ENCODE measurements around the gene SGSM2. TPM values are rescaled to one million over a fixed set of nuclear protein-coding genes. Genes with fewer than 3 reads are reported as not detected.
A peak's percentile ranks its signal among the peaks of the same experiment; 100 is the strongest.

SGSM2 gene
- total RNA-seq, 2 experiments from 2014 or later, result 46.4 to 57.0 TPM

DNA sequence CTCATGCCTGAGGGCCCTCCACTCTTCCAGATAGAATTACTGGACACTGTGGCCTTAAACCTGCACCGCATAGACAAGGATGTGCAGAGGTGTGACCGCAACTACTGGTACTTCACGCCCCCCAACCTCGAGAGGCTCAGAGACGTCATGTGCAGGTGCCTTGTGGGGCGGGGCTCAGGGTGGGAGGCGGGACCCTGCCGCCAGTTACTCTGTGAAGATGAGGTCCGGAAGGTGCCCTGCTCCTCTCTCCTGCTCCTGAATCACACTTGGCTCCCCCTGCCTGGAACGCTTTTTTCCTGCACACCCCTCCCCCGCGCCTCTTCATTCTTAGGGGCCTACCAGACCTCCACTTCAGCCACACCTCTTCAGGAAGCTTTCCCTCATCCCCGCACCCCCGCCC, 38.8 kb downstream of the SGSM2 start:
- no peak for DNase-seq
- Mint-ChIP-seq H3K4me3 (no peak overlapping the region), H3K9me3 (ENCODE audit: low read depth) (no peaks in the 10 kb centered on the region), H3K4me1 (no peaks in the 10 kb centered on the region), H3K36me3 (no peaks in the 10 kb centered on the region), H3K27ac (no peak overlapping the region), H3K27me3 (no peaks in the 10 kb centered on the region)
- CTCF ChIA-PET, result no interaction called here
- no peak for ATAC-seq

DNA sequence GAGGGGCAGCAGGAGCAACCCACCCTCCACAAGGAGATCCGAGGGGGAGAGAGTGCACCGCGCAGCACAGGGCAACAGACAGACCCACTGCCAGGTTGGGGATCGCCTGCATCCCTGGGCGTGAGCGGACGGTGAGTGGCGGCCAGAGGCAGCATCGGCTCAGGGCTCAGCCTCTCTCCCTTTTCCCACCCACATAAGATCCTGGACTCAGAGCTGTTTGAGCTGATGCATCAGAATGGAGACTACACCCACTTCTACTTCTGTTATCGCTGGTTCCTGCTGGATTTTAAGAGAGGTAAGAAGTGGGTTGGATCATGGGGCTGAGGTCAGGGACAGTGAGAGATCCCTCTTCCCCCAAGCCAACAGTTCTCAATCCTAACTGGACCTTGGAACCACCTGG, 40.4 kb downstream of the SGSM2 start:
- H3K4me1 Mint-ChIP-seq, result peaks cover under 1% of the 10 kb centered on the region
- H3K9me3 Mint-ChIP-seq (ENCODE audit: low read depth), result no peaks in the 10 kb centered on the region
- CTCF ChIA-PET, result interaction anchor here (9.5 kb wide), 1 partner anchor 40 kb away, joined by 323 read pairs; no protein-coding TSS in a partner anchor
- DNase-seq (no peak), ATAC-seq (no peak)
- H3K27me3 Mint-ChIP-seq, result no peaks in the 10 kb centered on the region
- H3K36me3 Mint-ChIP-seq, result no peaks in the 10 kb centered on the region
- no peak overlapping the region for H3K4me3 Mint-ChIP-seq
- H3K27ac Mint-ChIP-seq, result no peak overlapping the region

DNA sequence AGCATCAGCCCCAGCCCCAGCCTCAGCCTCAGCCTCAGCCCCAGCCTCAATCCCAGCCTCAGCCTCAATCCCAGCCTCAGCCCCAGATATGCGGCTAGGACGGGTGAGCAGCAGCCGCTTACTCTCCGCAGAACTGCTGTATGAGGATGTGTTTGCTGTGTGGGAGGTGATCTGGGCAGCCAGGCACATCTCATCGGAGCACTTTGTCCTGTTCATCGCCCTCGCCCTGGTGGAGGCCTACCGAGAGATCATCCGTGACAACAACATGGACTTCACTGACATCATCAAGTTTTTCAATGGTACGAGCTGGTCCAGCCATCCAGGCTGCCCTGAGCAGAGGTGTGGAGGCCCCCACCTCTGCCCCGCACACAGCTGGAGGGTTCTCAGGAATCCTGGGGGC, 41.6 kb downstream of the SGSM2 start:
- DNase-seq (no peak), ATAC-seq (no peak)
- H3K27me3 Mint-ChIP-seq, result no peaks in the 10 kb centered on the region
- no peak overlapping the region for H3K27ac Mint-ChIP-seq
- CTCF ChIA-PET, result interaction anchor here (9.5 kb wide), 1 partner anchor 38 kb away, joined by 323 read pairs; no protein-coding TSS in a partner anchor
- no peaks in the 10 kb centered on the region for H3K36me3 Mint-ChIP-seq
- H3K4me1 Mint-ChIP-seq, result peaks cover 4% of the 10 kb centered on the region
- H3K9me3 Mint-ChIP-seq (ENCODE audit: low read depth), result no peaks in the 10 kb centered on the region
- H3K4me3 Mint-ChIP-seq, result no peak overlapping the region

DNA sequence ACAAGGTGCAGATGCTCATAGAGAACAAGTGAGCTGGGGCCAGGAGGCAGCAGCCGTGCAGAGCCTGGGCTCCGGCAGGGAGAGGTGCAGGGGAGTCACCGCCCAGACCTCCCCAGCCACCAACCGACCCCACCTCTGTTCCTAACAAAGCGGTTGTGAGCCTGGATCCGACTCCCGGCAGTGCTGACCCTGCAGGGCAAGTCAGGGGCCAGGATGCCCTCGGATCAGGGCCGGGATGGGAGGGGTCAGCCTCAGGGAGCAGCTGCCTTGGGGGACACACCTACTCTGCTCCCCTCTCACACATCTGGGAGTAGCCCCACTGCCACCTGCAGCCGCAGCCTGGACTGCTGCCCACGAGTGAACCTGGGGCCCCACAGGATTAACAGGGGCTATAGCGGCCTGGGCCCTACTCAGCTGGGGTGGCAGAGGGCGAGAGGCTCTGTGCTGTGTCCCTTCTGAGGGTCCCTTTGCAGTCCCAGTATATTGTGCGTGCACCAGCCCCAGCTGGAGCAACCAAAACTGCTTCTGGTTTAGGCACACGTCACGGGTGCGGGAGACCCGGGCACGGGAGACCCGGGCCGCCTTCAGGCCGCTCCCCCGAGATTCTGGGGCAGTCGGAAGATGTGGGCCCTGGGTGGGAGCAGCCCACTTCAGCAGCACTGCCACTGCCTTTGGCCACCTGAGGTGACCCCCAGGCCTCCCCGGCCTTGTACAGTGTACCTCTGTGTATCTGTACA, 42.4 kb downstream of the SGSM2 start:
- no peak for DNase-seq
- Mint-ChIP-seq H3K4me1 (peaks cover 4% of the 10 kb centered on the region), H3K36me3 (no peaks in the 10 kb centered on the region), H3K27ac (no peak overlapping the region), H3K27me3 (no peaks in the 10 kb centered on the region), H3K4me3 (no peak overlapping the region), H3K9me3 (ENCODE audit: low read depth) (no peaks in the 10 kb centered on the region)
- CTCF ChIA-PET, result interaction anchor here (4.3 to 9.5 kb wide), 3 partner anchors 23 to 38 kb away, joined by 48 to 323 read pairs (median 94); partner anchors contain the start of gene MNT
- ATAC-seq, result no peak

DNA sequence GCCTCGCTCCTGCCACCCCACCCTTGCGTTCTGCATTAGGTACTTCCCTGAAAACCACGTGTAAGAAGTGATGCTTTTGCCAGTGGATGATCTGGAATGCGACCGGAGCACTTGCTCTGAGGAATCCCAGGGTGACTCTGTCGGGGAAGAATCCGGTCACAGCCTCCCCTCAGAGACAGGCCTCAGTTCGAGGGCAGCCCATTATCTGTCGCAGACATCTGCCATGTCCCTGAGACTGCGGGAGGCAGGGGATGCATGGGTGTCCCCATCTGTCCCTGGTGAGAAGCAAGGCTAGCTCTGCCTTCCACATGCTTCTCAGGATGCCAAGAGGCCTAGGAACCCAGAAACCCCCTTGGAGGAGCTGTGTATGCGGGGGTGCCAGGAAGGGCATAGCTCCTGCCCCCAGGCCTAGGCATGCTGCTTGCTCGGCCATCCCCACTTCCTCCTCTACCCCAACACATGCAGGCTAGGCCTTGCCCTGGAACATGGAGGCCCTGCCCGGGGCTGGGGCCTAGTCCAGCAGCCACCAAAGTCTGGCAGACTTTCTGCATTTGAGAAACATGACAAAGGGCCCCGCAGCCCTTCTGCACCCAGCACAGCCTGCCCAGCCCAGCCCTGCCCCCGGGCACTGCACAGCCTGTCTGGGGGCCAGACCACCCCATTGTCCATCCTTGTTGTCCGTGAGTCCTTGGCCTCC, 43.1 kb downstream of the SGSM2 start:
- Mint-ChIP-seq H3K4me3 (no peak overlapping the region), H3K27ac (no peak overlapping the region), H3K27me3 (no peaks in the 10 kb centered on the region), H3K9me3 (ENCODE audit: low read depth) (no peaks in the 10 kb centered on the region), H3K4me1 (peaks cover 4% of the 10 kb centered on the region), H3K36me3 (no peaks in the 10 kb centered on the region)
- CTCF ChIA-PET, result interaction anchor here (1.0 to 9.5 kb wide), 4 partner anchors 22 to 37 kb away, joined by 3 to 323 read pairs (median 71); partner anchors contain the start of gene MNT
- ATAC-seq (no peak), DNase-seq (no peak)

DNA sequence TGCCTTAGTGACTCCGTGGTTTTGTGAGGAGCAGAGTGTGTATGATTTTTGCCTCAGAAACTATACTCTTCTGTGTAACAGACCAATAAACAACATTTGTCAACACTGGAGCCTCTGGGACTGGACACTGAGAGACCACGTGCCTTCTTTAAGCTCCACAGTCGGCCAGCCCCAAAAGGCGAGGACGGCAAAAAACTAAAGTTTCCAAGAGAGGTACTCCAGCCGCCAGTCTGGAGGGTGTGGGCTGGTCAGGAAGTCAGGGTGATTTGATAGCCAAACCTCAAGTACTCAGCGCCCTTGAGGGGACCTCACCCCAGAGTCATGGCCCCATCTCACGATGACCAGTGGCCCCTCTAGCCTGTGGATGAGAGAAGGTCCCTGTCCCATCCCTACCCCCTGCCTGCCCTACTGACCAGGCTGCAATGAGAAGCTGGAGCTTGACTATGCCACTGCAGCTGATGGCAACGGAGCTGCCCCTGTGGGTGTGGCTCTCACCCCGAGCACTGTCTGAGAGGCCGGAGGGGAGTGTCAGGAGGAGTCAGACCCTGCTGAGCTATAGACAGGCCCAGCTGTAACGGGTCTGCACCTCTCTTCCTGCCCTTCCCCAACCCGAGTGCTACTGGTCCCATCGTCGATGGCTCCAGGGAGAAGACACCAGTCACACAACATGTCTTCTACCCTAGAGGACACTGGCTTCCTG, 43.8 kb downstream of the SGSM2 start:
- no peaks in the 10 kb centered on the region for H3K9me3 Mint-ChIP-seq (ENCODE audit: low read depth)
- no peaks in the 10 kb centered on the region for H3K36me3 Mint-ChIP-seq
- DNase-seq (no peak), ATAC-seq (no peak)
- H3K4me1 Mint-ChIP-seq, result peaks cover 4% of the 10 kb centered on the region
- H3K4me3 Mint-ChIP-seq, result no peak overlapping the region
- no peak overlapping the region for H3K27ac Mint-ChIP-seq
- CTCF ChIA-PET, result interaction anchor here (1.0 to 9.5 kb wide), 8 partner anchors 11 to 135 kb away, joined by 3 to 323 read pairs (median 28); partner anchors contain the start of gene MNT
- H3K27me3 Mint-ChIP-seq, result no peaks in the 10 kb centered on the region

DNA sequence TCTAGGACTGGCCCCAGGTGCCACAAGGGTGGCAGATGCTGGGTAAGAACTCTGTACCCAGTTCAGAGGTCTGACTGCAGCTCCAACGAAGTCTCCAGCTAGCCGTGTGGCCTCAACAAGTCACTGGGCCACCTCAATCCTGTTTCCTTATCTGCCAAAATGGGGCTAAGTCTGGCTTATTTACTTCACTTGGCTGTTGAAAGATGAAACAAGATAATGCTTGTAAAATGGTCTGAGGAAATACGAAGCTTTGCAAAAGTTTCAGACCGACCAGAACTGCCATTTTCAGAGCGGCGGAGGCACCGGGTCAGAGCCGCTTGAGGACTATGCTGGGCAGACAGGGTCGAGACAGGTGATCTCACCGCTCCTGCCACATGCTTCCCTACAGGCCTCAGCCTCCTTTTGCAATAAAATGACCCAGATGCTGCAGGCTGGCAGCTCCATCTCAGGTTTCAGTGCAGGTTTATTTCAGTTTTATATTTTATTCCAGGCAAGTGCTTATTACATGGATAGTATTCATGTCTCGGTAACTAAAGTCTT, 46.4 kb downstream of the SGSM2 start:
- CTCF ChIA-PET, result interaction anchor here (1.4 to 9.5 kb wide), 12 partner anchors 9 to 500 kb away, joined by 4 to 323 read pairs (median 15); partner anchors contain the start of gene MNT
- no peaks in the 10 kb centered on the region for H3K27me3 Mint-ChIP-seq
- H3K36me3 Mint-ChIP-seq, result no peaks in the 10 kb centered on the region
- no peaks in the 10 kb centered on the region for H3K9me3 Mint-ChIP-seq (ENCODE audit: low read depth)
- DNase-seq, result no peak
- H3K4me1 Mint-ChIP-seq, result peaks cover 6% of the 10 kb centered on the region
- H3K27ac Mint-ChIP-seq, result peak overlapping the region; percentile 36
- H3K4me3 Mint-ChIP-seq, result no peak overlapping the region
- no peak for ATAC-seq

DNA sequence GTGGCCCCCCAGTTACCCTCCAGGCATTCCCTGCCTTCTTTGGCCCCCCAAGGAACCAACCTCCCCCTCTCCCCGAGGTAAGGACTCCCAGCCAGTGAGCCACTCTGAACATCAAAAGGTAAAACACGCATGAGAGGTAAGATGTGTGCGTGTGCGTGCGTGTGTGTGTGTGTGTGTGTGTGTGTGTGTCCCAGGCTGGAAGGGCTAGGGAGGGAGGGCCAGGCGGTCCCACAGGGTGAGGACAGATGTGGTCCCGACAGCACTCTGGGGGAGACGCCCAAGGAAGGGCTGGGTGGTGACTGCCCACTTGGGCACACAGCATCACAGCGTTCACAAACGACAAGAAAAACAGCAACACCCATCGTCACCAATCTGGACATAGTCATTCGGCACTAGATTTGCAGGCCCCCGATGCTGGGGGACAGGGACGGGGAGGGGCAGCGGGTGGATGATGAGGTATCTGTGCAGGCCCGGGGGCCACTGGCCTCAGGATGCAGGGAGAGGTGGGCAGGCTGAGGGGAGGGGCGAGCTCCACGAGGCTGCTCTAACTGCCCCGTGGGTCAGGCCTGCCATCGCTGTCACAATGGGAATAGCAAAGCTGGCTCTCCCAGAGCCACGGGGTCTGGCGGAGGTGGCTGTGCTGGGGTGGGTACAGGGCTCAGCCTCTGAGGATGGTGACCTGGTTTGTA, 47.3 kb downstream of the SGSM2 start:
- CTCF ChIA-PET, result interaction anchor here (2.3 to 9.5 kb wide), 5 partner anchors 8 to 326 kb away, joined by 6 to 323 read pairs (median 78); partner anchors contain the start of gene MNT
- no peak for ATAC-seq
- Mint-ChIP-seq H3K36me3 (no peaks in the 10 kb centered on the region), H3K4me3 (no peak overlapping the region), H3K27ac (no peak overlapping the region), H3K4me1 (peaks cover 13% of the 10 kb centered on the region), H3K27me3 (no peaks in the 10 kb centered on the region), H3K9me3 (ENCODE audit: low read depth) (no peaks in the 10 kb centered on the region)
- no peak for DNase-seq

DNA sequence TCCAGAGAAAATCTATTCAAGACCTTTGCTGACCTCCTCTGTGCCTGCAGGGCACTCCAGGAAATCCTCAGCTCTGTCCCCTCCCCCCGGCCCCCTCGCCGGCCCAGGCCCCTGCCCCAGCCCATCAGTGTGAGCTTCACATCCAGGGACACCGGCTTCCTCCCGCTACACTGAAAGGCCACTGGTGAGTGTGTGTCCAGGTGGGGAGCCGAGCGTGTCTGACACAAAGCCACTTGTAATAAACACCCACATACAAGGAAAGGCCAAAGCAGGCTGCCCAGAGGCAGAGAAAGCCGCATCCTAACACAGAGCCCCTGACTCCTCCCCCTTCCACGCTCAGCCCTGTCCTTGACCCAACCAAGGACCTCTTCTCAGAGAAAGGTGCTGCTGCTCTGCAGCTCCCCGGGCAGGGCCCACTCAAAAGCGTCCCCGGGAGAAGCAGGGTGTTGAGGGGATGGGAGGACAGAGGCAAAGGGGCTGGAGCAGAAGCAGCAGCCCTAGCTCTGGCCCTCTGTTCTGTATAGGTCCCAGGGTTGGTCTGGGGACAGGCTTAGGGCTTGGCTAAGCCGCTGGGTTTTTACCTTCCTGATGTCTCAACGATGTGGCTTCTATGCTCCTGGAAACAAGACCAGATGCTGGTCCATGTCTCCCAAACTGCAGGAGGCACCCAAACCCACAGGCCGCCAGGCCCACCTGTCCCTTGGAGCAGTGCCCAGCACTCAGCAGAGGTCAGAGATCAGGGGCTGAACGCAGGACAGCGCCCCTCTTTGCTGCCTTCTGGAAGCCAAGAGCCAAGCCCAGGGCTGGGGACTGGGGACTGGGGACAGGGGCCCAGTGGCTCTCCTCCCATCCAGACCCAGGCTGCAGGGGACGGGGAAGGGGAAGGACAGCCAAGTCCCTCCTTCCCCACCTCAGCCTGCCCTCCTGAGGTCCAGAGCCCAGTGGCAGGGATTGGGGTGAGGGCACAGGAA, 48.2 kb downstream of the SGSM2 start:
- no peaks in the 10 kb centered on the region for H3K9me3 Mint-ChIP-seq (ENCODE audit: low read depth)
- H3K4me1 Mint-ChIP-seq, result peaks cover 22% of the 10 kb centered on the region
- DNase-seq (no peak), ATAC-seq (no peak)
- CTCF ChIA-PET, result interaction anchor here (0.8 to 9.5 kb wide), 2 partner anchors 13 to 32 kb away, joined by 3 to 323 read pairs; no protein-coding TSS in a partner anchor
- H3K27ac Mint-ChIP-seq, result no peak overlapping the region
- peaks cover under 1% of the 10 kb centered on the region for H3K36me3 Mint-ChIP-seq
- H3K27me3 Mint-ChIP-seq, result no peaks in the 10 kb centered on the region
- no peak overlapping the region for H3K4me3 Mint-ChIP-seq

DNA sequence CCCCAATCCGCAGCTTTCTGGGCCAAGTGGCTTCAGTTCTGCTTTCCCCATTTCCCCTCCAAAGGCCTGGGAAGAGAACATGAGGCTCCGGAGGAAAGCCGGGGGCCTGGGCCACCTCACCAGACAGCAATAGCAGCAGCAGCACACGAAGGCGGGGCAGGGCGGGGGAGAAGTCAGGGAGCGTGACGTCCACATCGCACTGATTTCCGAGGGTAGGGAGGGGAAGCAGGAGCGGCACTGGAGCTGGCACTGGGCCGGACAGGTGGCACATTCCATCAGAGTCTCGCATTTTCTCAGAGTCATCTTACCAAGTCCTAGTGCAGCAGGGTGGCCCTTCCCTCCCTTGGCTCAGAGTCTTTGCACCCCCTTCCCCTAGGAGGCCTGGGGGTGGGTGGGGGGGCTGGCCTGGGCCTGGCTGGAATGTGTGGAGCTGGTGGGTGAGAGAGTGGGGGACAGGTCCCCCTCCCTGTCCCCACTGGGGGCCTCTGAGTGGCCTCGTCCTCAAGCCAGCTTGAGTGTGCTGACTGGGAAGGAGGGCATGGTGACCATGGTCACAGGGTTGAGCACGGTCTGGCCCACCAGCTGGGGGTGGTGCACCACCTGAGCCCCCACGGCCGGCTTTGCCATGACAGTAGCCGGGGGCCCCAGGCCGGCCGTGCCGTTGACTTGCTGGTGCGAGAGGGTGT, 49.2 kb downstream of the SGSM2 start:
- DNase-seq, result no peak
- Mint-ChIP-seq H3K27me3 (no peaks in the 10 kb centered on the region), H3K4me1 (peaks cover 31% of the 10 kb centered on the region), H3K36me3 (peaks cover 4% of the 10 kb centered on the region), H3K4me3 (no peak overlapping the region), H3K9me3 (ENCODE audit: low read depth) (no peaks in the 10 kb centered on the region), H3K27ac (no peak overlapping the region)
- ATAC-seq, result no peak
- CTCF ChIA-PET, result interaction anchor here (0.8 to 9.5 kb wide), 2 partner anchors 12 to 31 kb away, joined by 3 to 323 read pairs; no protein-coding TSS in a partner anchor

All from activated CD8-positive, alpha-beta memory T cell treated with anti-CD3 and anti-CD28 coated beads, Interleukin-2, amount 10 ng/mL, durations not matched to agents 7 days and 5 days (primary cell).